Uterus (tissue), 2 donors: ENCODE results near the gene TBC1D10A.

ENCODE experiments used
- POLR2A ChIP-seq, 2 donors: fragments of 450-650 bp; IDR thresholded peaks; one replicate each; pipeline ENCODE4 v1.6.1; 2016; ENCODE audit warnings: antibody characterized with exemption in 2 of 2, mild to moderate bottlenecking in 1 of 2, moderate library complexity in 1 of 2
- TF ChIP-seq, protein P1 (sequence below), 4 experiments: fragments of 200-600 bp in 2 of 4; fragments of 450-650 bp in 2 of 4; sonication (generic) in 2 of 4; IDR thresholded peaks; one replicate each; pipeline ENCODE4 v1.5.1; 2016 to 2019; ENCODE audit warnings: antibody characterized with exemption in 4 of 4, mild to moderate bottlenecking in 2 of 4, moderate library complexity in 1 of 4

GRCh38 chr22:30262917-30263741 lies 63.6 kb downstream of the TBC1D10A start:
- TF ChIP-seq POLR2A (IDR thresholded peaks at IDR 0.05) = no peak
- TF ChIP-seq, protein P1, sequence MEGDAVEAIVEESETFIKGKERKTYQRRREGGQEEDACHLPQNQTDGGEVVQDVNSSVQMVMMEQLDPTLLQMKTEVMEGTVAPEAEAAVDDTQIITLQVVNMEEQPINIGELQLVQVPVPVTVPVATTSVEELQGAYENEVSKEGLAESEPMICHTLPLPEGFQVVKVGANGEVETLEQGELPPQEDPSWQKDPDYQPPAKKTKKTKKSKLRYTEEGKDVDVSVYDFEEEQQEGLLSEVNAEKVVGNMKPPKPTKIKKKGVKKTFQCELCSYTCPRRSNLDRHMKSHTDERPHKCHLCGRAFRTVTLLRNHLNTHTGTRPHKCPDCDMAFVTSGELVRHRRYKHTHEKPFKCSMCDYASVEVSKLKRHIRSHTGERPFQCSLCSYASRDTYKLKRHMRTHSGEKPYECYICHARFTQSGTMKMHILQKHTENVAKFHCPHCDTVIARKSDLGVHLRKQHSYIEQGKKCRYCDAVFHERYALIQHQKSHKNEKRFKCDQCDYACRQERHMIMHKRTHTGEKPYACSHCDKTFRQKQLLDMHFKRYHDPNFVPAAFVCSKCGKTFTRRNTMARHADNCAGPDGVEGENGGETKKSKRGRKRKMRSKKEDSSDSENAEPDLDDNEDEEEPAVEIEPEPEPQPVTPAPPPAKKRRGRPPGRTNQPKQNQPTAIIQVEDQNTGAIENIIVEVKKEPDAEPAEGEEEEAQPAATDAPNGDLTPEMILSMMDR (IDR thresholded peaks at IDR 0.05) = peak; percentile 94 to 98 (median 94)
